IPS-11a (cell line): ENCODE measurements around the gene GABRR2.
"Not testable (repeated sequence)": the region's sequence is repeated elsewhere in the genome, so short reads cannot be mapped to it uniquely, and the experiment has no call there.

Experiments
- H3K4me3 ChIP-seq: one replicate; pipeline ENCODE4 v1.5.1; 2013; ENCODE audit warnings: low read depth, low read length, control low read depth

GABRR2 gene

DNA sequence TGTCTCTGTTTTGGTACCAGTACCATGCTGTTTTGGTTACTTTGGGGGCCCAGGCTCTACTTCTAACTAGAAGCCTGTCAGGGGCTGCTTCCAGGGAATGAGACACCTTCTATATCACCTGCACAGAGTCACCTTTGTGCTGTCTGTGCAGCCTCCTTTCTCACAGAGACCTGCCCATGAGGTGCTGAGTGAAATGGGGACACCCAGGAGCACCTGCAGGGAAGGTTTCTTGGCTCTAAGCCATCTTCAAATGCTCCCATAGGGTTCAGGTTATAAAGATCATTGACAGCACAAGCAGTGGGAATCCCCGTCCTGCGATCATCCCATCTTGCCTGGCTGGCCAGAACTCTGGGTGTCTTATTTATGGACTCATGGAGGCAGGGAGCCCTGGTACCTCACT is 19.1 kb downstream of the GABRR2 start:
- no peak overlapping the region for H3K4me3 ChIP-seq

GRCh38 chr6:89295116-89295515 is 20.0 kb downstream of the GABRR2 start:
- not testable (repeated sequence) for H3K4me3 ChIP-seq

DNA sequence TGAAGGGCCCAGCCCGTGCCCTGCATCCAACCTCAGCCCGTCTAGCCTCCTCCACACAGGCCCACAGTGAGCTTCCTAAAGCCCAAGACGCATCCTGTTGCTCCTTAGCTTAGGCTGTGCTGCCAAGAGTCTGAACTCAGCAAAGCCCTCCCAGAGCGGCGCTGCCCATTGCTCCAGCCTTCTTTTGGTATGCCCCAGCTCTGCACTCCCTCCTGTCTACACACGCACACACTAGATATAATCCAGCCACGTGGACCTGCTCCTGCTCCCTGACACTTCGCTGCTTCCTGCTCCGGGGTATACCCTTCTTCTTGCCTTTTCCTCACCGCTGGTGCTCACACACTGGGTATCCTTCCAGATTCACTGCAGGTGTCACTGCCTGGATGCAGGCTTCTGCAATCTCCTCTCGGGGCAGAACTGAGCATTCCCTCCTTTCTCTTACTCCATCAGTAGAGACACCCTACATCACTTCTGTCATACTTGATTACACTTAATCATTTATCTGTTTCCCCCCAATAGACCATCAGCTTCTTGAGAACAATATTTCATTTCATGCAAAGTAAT is 23.8 kb downstream of the GABRR2 start:
- no peak overlapping the region for H3K4me3 ChIP-seq

GRCh38 chr6:89290401-89291155 is 24.5 kb downstream of the GABRR2 start:
- no peak overlapping the region for H3K4me3 ChIP-seq

- no peak overlapping the region for H3K4me3 ChIP-seq
Measured at GRCh38 chr6:89289710-89290109, 25.4 kb downstream of the GABRR2 start.

DNA sequence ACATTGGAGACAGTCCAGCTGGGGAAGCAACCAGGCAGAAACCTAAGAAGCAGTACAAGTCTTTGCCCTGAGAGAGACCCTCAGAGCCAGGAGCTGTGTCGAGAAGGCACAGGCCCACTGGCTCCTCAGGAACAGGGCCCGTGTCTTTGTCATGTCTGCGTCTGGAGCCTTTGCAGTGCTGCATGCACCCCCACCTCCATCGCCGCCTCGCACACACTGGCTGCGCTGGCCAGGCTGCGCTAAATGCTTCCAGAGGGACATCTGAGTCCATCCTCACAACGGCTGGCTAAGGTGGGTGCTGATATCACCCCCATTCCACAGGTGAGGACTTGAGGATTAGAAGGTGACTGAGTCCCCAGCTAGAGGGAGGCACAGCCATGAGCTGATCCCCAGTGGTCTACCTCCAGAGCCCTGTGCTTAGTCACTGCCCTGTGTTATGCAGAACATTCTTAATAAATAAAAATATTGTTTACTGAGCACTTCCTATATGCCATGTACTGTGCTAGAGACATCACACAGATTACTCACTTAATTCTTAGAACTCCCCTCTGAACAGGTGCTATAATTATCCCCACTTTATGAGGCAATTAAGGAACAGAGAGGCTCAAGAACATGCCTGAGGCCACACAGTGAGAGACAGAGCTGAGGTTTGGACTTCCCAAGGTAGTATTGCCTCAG is 27.6 kb downstream of the GABRR2 start:
- no peak overlapping the region for H3K4me3 ChIP-seq

DNA sequence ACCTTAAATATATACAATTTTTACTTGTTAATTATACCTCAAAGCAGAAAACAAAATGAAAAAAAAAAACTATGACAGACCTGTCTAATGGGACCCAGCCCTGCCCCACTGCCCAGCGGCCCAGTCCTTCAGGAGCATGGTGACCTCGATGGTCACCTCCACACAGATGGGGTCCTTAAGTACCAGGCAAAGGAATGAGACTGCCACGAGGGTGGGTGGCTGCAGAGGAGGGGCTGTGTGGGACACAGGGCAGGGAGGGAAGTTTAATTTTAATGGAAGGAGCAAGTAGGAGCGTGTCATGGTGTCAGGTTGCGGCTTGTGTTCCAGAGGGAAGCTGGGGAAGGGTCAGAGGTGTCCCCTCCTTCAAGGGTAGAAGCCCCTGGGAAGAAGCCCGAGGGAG is 28.6 kb downstream of the GABRR2 start:
- no peak overlapping the region for H3K4me3 ChIP-seq

- H3K4me3 ChIP-seq, result no peak overlapping the region
Measured at GRCh38 chr6:89284963-89285735, 29.9 kb downstream of the GABRR2 start.

DNA sequence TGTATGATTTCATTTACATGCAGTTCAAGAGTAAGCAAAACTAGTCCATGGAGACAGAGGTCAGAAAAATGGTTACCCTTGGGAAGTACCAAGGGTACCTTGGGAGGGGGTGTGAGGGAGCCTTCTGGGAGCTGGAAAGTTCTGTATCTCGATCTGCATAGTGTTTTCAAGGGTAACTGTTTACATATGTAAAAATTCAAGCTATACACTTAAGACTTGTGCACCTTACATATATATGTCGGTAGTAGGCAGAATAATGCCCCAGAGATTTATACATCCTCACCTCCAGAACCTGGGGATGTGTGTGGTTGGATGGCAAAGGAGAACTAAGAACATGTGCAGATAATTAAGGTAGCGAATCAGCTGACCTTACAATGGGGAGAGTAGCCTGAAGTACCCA is 31.0 kb downstream of the GABRR2 start:
- no peak overlapping the region for H3K4me3 ChIP-seq

GRCh38 chr6:89282749-89283148 is 32.4 kb downstream of the GABRR2 start:
- H3K4me3 ChIP-seq, result no peak overlapping the region

- H3K4me3 ChIP-seq, result no peak overlapping the region
Measured at GRCh38 chr6:89281779-89282246, 33.3 kb downstream of the GABRR2 start.

GRCh38 chr6:89278956-89279355 is 36.1 kb downstream of the GABRR2 start:
- no peak overlapping the region for H3K4me3 ChIP-seq

- no peak overlapping the region for H3K4me3 ChIP-seq
Measured at GRCh38 chr6:89275900-89276299, 39.2 kb downstream of the GABRR2 start.

- H3K4me3 ChIP-seq, result no peak overlapping the region
Measured at GRCh38 chr6:89273816-89274215, 41.3 kb downstream of the GABRR2 start.

DNA sequence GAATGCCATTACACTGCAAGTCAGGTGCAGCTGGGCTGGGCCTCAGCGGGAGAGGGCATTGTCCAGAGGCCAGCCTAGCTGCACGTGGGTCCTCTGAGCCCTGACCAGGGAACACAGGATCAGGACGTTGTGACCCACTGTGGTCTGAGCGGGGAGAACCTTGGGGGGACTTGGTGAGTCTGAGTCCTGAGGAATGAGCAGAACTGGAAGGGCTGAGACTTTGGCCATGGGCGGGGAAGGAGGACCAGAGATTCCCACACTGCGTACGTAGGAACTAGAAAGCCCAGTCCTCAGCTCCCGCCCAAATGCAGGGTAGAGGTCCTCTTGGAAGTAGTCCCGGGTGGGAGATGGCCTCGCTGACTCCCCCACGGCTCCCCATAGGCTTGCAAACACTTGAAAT is 42.5 kb downstream of the GABRR2 start:
- no peak overlapping the region for H3K4me3 ChIP-seq

- no peak overlapping the region for H3K4me3 ChIP-seq
Measured at GRCh38 chr6:89270951-89271721, 44.0 kb downstream of the GABRR2 start.

DNA sequence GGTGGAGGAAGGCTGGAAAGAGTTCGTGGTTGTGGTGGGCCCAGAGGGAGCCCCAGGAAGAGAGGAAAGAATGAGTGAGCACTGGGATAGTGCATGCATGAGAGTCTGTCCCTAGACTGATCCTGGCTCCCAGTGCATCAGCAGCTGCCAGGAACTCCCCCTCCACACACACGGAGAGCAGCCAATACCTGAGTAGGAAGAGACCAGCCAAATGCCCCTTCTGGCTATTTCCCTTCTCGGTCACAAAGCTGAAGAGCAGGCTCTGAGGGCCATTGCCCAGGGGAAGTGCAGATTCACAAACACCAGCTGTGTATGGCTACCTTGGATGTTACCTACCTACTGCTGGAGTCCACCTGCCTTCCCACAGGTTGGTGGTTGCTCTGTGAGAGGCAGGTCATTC is 45.1 kb downstream of the GABRR2 start:
- no peak overlapping the region for H3K4me3 ChIP-seq

DNA sequence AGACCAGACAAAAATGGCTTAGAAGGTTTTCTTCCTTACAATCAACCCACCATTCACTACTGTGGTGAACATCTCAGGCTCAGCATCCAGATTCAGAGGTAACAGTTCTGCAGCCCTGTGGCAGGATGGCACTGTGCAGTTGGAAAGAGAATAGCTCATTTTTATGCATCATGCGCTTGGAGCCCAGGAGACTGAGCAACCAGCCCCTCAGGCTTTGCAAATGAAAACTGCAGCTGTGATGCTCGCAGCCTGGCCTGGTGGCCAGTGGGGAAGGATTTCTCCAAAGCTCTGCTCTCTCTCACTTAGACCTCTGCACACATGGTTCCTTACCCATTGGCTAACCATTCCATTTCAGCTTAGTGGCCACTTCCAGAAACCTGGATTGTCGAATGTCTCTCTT is 45.8 kb downstream of the GABRR2 start:
- H3K4me3 ChIP-seq, result no peak overlapping the region

GRCh38 chr6:89268776-89269175 is 46.3 kb downstream of the GABRR2 start:
- H3K4me3 ChIP-seq, result no peak overlapping the region

DNA sequence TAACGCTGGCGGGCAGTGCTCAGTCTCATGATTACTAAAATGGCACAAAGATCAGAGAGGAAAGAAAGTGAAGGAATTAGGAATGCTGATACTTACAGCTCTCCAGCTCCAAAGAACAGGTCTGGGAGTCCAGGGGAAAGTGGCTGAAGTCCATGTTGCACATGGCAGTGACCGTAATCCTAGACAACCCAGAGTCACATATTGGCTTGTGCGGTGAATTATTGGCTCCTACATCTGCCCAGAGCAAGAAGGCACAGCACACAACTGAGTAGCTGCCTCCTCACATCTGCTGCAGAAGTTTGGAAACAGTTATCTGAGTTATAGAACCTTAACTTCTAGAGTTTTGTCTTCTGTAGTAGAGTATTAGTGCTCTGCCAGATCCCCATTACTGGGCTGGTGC is 47.2 kb downstream of the GABRR2 start:
- H3K4me3 ChIP-seq, result no peak overlapping the region

GRCh38 chr6:89264296-89264695 is 50.8 kb downstream of the GABRR2 start:
- no peak overlapping the region for H3K4me3 ChIP-seq
